SU-DHL-6 (cell line): ENCODE results near the gene SLC34A3.

Experiments used
- CTCF ChIP-seq: fragments of 200-600 bp; sonication (generic); IDR thresholded peaks from one replicate; pipeline ENCODE4 v1.5.1; 2017; ENCODE audit warnings: antibody characterized with exemption, mild to moderate bottlenecking, low read length, moderate library complexity; ENCODE audit not compliant: insufficient read depth, poor library complexity, severe bottlenecking
- EZH2phosphoT487 ChIP-seq: fragments of 200-600 bp; sonication (generic), shearing (Covaris generic); conservative IDR thresholded peaks from 2 replicates; pipeline ENCODE4 v1.6.1; 2018; ENCODE audit warnings: mild to moderate bottlenecking, antibody characterized with exemption, low read length, moderate library complexity, mixed read lengths

DNA sequence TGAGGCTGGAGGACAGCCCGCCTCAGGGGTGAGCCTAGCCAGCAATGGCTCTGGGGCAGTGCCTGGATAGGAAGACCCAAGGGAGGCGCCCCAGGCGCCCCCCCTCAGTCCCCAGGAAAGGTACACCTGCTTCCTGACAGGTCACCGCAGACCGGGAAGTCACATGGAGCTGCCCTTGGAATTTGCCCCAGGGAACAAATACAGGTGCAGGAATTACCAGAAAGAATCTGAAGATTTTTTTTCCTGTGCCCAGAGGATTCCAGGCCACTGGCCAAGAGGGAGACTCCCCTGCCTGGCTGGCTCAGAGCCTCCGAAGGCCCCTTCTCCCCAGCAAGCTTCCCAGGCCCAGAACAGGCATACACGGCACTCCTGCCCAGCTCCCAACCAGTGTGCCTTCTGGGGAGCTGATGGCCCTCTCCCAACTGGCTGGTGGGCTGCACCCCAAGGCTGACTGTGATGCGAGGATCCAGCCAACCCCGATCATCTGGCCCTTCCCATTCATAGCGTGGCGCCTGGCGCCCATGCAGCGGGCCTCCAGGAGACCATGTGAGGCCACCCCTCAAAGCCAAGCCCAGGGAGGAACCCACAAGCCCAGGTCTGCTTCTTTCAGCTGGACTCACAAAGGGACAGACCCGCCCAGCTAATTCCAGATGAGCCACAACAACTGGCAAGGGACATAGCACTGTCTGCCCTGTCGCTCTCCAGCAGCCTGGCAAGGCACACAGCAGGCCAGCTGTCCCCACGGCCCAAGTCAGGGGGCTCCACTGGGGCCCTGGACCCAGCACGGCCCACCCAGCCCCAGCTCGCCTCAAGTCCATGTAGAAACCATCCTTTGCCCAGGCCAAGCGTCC is 32.4 kb upstream of the SLC34A3 start:
- TF ChIP-seq CTCF: no peak
- TF ChIP-seq EZH2phosphoT487: no peak
